Measurements from ENCODE around the gene LIG3. TPM values are rescaled to one million over a fixed set of nuclear protein-coding genes. Genes with fewer than 3 reads are reported as not detected.

LIG3 gene
- total and polyA plus RNA-seq, 2 of the 13 experiments (the other 11 are each of a cell fraction or from before 2014, with no cell fraction given) = 34.4 to 36.2 TPM

GRCh38 chr17:35011671-35012216 lies 31.4 kb downstream of the LIG3 start:
- Histone ChIP-seq H3K36me3 (replicated peaks in 1 of 2; ENCODE audit: control insufficient read depth in 1 of 2, insufficient read depth in 2 of 2, low read length in 2 of 2) (peaks cover 33 to 66% of the 10 kb centered on the region in 2 experiments), H3K27me3 (ENCODE audit: control insufficient read depth in 1 of 2, insufficient read depth in 2 of 2, low read length in 2 of 2) (no peaks in the 10 kb centered on the region), H3K79me2 (ENCODE audit: insufficient read depth, low read length) (no peaks in the 10 kb centered on the region), H2AFZ (ENCODE audit: low read length) (no peak overlapping the region), H3K4me1 (ENCODE audit: insufficient read depth, low read length) (no peaks in the 10 kb centered on the region), H4K20me1 (ENCODE audit: insufficient read depth, low read length) (no peaks in the 10 kb centered on the region), H3K27ac (ENCODE audit: extremely low read length, insufficient read depth, low read length) (no peak overlapping the region), H3K4me2 (ENCODE audit: low read depth, low read length) (no peak overlapping the region), H3K9ac (ENCODE audit: insufficient read depth, low read depth, low read length) (no peak overlapping the region), H3K9me3 (ENCODE audit: low read length) (no peaks in the 10 kb centered on the region), H3K4me3 (replicated peaks in 1 of 3; ENCODE audit: insufficient read depth in 1 of 3, low read depth in 2 of 3, low read length in 3 of 3) (no peak overlapping the region)
- no TSS peak for BruUV-seq (replicated peaks)
- ATAC-seq (no peak), FAIRE-seq (no peak), DNase-seq (ENCODE audit: low spot score) (no peak)
- intact Hi-C loops (cut with micrococcal nuclease; ENCODE audit: unreplicated experiment) (no loop called here), in situ Hi-C loops (cut with HindIII; ENCODE audit: extremely low pct_ligation_motif_present, low pct_unique_long_range_greater_than_20kb) (no loop called here)
- 0 out of 2 replicates have a peak, but pooled peaks have one; percentile 36 for TF ChIP-seq POLR2G (IDR thresholded peaks at IDR 0.05; ENCODE audit: low read depth, low read length)
- TF ChIP-seq, protein P1, sequence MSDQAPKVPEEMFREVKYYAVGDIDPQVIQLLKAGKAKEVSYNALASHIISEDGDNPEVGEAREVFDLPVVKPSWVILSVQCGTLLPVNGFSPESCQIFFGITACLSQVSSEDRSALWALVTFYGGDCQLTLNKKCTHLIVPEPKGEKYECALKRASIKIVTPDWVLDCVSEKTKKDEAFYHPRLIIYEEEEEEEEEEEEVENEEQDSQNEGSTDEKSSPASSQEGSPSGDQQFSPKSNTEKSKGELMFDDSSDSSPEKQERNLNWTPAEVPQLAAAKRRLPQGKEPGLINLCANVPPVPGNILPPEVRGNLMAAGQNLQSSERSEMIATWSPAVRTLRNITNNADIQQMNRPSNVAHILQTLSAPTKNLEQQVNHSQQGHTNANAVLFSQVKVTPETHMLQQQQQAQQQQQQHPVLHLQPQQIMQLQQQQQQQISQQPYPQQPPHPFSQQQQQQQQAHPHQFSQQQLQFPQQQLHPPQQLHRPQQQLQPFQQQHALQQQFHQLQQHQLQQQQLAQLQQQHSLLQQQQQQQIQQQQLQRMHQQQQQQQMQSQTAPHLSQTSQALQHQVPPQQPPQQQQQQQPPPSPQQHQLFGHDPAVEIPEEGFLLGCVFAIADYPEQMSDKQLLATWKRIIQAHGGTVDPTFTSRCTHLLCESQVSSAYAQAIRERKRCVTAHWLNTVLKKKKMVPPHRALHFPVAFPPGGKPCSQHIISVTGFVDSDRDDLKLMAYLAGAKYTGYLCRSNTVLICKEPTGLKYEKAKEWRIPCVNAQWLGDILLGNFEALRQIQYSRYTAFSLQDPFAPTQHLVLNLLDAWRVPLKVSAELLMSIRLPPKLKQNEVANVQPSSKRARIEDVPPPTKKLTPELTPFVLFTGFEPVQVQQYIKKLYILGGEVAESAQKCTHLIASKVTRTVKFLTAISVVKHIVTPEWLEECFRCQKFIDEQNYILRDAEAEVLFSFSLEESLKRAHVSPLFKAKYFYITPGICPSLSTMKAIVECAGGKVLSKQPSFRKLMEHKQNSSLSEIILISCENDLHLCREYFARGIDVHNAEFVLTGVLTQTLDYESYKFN (CRISPR knock-in tag; conservative IDR thresholded peaks at IDR 0.05) = no peak
- WGBS (ENCODE audit: low lambda C conversion rate) = no CpG with 5 or more reads among the region's 5 CpGs
- ChIA-PET CTCF (ENCODE audit: low intra/inter-chr PET ratio, low total read pairs) (no interaction called here), POLR2A (no interaction called here)

DNA sequence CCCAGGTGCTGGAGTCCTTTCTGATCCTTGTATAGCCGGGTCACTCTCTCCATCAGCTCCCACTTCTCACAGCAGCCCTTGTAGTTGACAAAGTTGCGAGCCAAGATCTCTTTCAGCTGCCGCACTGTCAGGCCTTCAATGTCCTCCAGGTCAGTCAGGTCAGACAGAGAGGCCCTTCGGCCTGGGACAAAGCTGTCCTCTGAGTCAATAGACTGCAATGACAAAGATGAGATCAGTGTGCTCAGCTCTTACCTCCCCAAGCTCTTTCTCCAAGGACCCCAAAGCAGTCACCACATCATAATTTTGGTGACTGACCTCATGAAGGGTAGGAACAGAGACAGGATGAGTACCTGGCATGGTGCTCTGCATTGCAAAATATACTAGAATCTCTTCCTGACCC lies 36.1 kb downstream of the LIG3 start:
- POLR2A ChIA-PET = no interaction called here
- no peak overlapping the region for H3K27ac ChIP-seq (ENCODE audit: extremely low read length, insufficient read depth, low read length)
- no peak for ATAC-seq
- CTCF ChIA-PET (ENCODE audit: low intra/inter-chr PET ratio, low total read pairs) = no interaction called here
- intact Hi-C loops (cut with micrococcal nuclease; ENCODE audit: unreplicated experiment) (no loop called here), in situ Hi-C loops (cut with HindIII; ENCODE audit: extremely low pct_ligation_motif_present, low pct_unique_long_range_greater_than_20kb) (no loop called here)
- BruUV-seq (replicated peaks) = no TSS peak
- WGBS (ENCODE audit: low lambda C conversion rate) = 100% methylated on average over 2 of the region's 4 CpGs
- 0 out of 2 replicates have a peak, but pooled peaks cover 6% of the 10 kb centered on the region for H4K20me1 ChIP-seq (ENCODE audit: insufficient read depth, low read length)
- H3K36me3 ChIP-seq (replicated peaks in 1 of 2; ENCODE audit: control insufficient read depth in 1 of 2, insufficient read depth in 2 of 2, low read length in 2 of 2) = peaks cover 53 to 93% of the 10 kb centered on the region in 2 experiments
- H3K27me3 ChIP-seq (ENCODE audit: control insufficient read depth in 1 of 2, insufficient read depth in 2 of 2, low read length in 2 of 2) = no peaks in the 10 kb centered on the region
- no peak overlapping the region for H3K4me3 ChIP-seq (replicated peaks in 1 of 3; ENCODE audit: insufficient read depth in 1 of 3, low read depth in 2 of 3, low read length in 3 of 3)
- no peaks in the 10 kb centered on the region for H3K9me3 ChIP-seq (ENCODE audit: low read length)
- H3K4me1 ChIP-seq (ENCODE audit: insufficient read depth, low read length) = no peaks in the 10 kb centered on the region
- no peaks in the 10 kb centered on the region for H3K79me2 ChIP-seq (ENCODE audit: insufficient read depth, low read length)
- H3K4me2 ChIP-seq (ENCODE audit: low read depth, low read length) = no peak overlapping the region
- FAIRE-seq = no peak
- no peak overlapping the region for H2AFZ ChIP-seq (ENCODE audit: low read length)
- no peak for DNase-seq (ENCODE audit: low spot score)
- H3K9ac ChIP-seq (ENCODE audit: insufficient read depth, low read depth, low read length) = no peak overlapping the region
- TF ChIP-seq KAT7 (CRISPR knock-in tag; IDR thresholded peaks at IDR 0.05; ENCODE audit: borderline replicate concordance) (no peak), MIXL1 (CRISPR knock-in tag; IDR thresholded peaks at IDR 0.05) (no peak), ATM (IDR thresholded peaks at IDR 0.05; ENCODE audit: borderline replicate concordance) (no peak), ZNF318 (CRISPR knock-in tag; IDR thresholded peaks at IDR 0.05) (no peak), MTF1 (CRISPR knock-in tag; IDR thresholded peaks at IDR 0.05) (no peak)

Measured in HepG2 (cell line).